HL-60/S4 treated with retinoic acid at 250 ng/mL for 4 days and 3 days (cell line): ENCODE measurements around the gene CHIT1.

Source experiments
- in situ Hi-C: fragments of 300-500 bp; cut with MboI; formaldehyde crosslinking; loops from 2 replicates; pipeline ENCODE4 v1.7.0; 2022; ENCODE audit warnings: low sequenced_read_pairs

CHIT1 gene

DNA sequence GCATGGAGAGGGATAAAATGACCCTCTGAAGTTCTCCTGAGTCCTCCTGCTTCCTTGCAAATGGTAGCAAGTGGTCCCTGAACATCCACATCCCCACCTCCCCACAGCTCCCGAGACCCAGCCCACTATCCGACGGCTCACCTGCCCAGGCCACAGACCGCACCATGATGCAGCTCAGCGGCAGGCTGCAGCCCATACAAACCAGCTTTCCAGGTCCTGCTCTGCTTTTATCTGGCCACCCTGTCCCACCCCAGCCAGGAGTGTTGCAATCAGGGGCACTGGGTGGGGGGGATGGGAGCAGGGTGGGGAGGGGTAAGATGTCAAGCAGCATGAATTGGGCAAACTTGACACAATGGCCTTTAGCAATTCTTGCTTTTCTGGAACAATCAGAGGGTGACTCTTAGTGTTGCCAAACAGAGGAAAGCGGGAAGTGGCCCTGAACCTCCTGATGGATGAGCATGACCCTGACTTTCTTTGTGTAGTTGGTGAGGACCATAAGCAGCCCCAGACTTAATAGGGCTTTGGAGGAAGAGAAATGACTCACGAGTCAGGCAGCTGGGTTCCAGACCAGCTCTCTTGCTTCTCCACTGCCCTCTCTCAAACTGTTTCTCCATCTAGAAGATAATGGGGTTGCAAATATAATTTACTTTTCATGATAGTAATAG, at the start of gene CHIT1:
Gene CHIT1, minus strand, starts transcription at position 203 of the 665 bp plus-strand sequence. Its CDS starts 37 bp downstream, at position 166.
- in situ Hi-C loops = no loop called here

- in situ Hi-C loops = loop anchor here (5.0 kb wide), 1 partner anchor 208 kb away; no protein-coding TSS in a partner anchor
These were observed 49.5 kb upstream of the CHIT1 start for GRCh38 chr1:203278885-203279406.

- in situ Hi-C loops = loop anchor here (5.0 kb wide), 1 partner anchor 209 kb away; no protein-coding TSS in a partner anchor
These were observed 48.8 kb upstream of the CHIT1 start for GRCh38 chr1:203278082-203278884.

GRCh38 chr1:203276916-203277545, 47.6 kb upstream of the CHIT1 start:
- in situ Hi-C loops = loop anchor here (5.0 kb wide), 1 partner anchor 210 kb away; no protein-coding TSS in a partner anchor

DNA sequence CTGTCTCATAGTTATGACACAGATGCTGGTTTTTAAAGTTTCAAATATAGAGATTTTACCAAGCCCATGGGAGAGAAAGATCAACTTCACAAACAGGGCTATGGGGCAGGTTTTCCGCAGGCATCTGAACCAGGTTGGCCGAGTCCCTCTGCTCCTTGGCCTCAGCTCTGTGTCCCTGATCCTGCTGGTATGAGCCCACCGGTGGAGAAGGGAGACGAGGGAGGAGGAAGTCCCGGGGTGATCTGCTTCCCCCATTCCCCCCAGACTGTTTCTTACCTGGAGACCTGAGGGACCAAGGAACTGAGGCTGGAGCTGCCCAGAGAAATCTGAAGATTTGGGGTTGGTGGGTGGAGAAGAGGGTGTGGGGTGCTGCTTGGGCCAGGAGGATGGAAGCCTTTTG, 46.9 kb upstream of the CHIT1 start:
- in situ Hi-C loops = loop anchor here (5.0 kb wide), 1 partner anchor 211 kb away; no protein-coding TSS in a partner anchor

- in situ Hi-C loops = loop anchor here (5.0 kb wide), 1 partner anchor 212 kb away; no protein-coding TSS in a partner anchor
These were observed 46.3 kb upstream of the CHIT1 start for GRCh38 chr1:203275656-203276272.

DNA sequence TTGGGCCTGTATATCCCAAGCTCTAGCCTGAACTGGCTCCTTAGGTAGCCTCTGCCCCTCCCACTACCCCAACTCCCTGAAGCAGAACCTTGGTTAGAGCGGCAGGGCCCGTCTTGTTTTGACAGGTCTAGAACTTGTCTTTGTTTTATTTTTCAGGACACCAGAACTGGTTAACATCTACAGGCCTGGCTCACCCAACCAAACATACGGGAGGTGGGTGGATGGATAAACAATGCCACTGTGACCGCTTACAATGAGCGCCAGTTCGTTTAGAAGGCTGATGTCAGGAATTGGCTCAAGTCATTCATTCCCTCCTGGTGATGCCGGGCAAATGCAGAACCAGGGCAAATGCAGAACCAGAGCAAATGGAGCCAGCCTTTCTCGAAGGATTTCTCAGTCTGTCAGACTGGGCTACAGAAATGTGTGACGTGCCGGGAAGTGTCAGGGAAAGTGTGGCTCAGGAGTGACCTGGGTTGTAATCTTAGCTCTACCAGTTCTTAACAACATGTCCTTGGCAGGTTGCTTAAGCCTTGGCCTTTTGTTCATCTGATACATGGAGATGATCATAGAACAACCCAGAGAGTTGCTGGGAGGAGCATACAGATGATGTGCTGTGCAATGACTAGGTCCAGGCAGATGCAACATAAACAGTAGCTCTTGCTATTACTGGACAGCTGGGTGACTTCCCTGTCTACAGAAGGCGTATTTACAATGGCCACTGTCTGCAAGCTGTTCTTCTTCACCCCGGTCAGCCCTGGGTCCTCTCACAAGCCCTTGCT, 45.3 kb upstream of the CHIT1 start:
- in situ Hi-C loops = loop anchor here (5.0 kb wide), 2 partner anchors 63 to 213 kb away; no protein-coding TSS in a partner anchor

GRCh38 chr1:203273869-203274602, 44.6 kb upstream of the CHIT1 start:
- in situ Hi-C loops = loop anchor here (5.0 kb wide), 1 partner anchor 63 kb away; no protein-coding TSS in a partner anchor

- in situ Hi-C loops = loop anchor here (5.0 kb wide), 1 partner anchor 64 kb away; no protein-coding TSS in a partner anchor
These were observed 43.9 kb upstream of the CHIT1 start for GRCh38 chr1:203273206-203273868.

DNA sequence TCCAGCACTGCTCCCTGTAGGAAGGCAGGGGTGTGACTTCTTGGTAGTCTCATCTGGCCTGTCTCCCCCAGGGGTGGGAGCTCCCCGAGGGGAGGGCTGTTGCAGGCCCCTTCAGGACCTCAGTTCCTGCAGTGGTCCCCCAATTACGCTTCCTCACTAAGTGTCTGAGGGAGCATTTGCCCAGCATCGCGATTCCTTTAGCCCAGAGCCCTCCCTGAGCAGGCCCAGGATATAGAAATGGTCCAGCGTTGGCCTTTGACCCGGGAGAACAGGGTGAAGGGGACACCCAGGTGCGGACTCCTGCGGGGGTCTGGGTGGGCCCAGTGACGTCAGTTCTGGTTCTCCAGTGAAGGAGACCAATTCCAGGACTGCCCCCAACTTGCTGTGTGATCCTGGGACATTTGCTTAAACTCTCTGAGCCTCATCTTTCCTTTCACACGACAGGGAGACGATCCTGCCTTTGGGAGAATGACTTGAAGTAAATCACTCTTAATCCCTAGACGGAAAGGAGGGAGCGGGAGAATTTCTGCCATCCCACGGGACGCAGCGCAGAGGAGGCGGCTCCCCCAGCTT, 43.2 kb upstream of the CHIT1 start:
- in situ Hi-C loops = loop anchor here (5.0 kb wide), 1 partner anchor 65 kb away; no protein-coding TSS in a partner anchor

DNA sequence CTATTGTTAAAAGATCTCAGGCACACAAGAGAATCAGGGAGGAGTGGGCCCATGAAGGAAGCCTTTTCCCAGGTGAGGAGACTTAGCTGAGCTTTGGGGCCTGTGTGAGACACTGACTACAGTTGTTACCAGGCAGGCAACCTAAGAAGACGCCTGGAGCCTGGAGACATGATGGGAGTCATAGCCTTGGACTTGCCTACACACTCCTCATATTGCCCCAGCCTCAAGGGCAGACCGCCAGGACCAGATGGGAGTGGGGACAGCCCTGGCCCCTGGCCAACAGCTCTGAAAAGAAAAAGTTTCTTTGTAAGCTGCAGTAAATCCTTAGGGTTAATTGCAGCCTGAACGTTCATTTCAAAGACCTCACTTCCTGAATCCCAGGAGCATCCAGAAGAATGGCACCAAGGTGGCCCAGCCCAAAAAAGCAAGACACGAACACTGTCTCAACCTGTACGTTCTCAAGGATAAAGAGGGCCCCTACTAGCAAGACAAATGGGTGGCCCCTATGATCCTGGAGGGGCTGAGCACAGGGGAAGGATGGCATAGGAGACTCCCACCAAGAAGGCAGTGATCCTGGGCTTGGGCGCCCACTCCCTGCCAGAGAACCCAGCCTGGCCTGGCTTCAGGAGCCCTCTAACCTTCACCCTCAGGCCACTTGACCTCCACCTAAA, 42.6 kb upstream of the CHIT1 start:
- in situ Hi-C loops = loop anchor here (5.0 kb wide), 1 partner anchor 65 kb away; no protein-coding TSS in a partner anchor

GRCh38 chr1:203271018-203271743, 41.7 kb upstream of the CHIT1 start:
- in situ Hi-C loops = loop anchor here (5.0 kb wide), 1 partner anchor 66 kb away; no protein-coding TSS in a partner anchor

GRCh38 chr1:203270448-203270847, 41.0 kb upstream of the CHIT1 start:
- in situ Hi-C loops = loop anchor here (5.0 kb wide), 1 partner anchor 67 kb away; no protein-coding TSS in a partner anchor

GRCh38 chr1:203269654-203270020, 40.2 kb upstream of the CHIT1 start:
- in situ Hi-C loops = loop anchor here (5.0 kb wide), 1 partner anchor 68 kb away; no protein-coding TSS in a partner anchor

DNA sequence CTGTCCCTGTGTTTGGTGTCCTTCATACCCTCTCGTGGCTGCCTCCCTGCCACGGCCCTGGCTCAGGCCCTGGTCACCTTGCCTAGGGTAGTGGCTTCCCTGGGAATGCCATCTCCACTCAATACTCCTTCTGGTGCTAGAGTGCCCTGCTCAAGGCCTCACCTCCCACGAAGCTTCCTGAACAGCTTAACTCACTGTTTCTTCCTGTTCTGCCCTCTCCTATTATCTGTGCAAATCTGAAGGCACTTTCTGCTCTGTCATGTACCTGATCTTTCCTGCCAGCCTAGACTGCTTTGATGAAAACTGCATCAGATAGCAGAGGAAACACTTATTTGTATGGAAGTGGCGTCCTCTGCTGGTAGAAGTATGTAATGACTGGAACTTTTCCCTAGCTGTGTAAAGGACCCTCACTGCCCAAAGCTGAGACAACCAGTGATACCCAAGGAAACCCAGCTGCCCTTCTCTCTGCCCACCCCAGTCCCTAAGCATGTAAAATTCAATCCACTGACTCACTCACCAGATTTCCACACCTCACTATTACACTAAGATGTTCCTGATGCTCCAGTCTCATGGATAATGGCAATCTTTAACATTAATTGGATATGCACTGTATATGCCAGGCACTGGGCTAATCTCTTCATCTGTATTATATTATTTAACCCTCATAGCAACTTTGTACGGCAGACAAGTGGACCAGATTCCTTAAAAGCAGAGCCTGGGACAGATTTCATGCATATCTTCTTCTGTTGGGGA, 39.6 kb upstream of the CHIT1 start:
- in situ Hi-C loops = no loop called here

- in situ Hi-C loops = no loop called here
These were observed 38.4 kb upstream of the CHIT1 start for GRCh38 chr1:203267912-203268311.
